ENCODE results near the gene ART5. TPM values are rescaled to one million over a fixed set of nuclear protein-coding genes. Genes with fewer than 3 reads are reported as not detected.
"Not testable (repeated sequence)": the region's sequence is repeated elsewhere in the genome, so short reads cannot be mapped to it uniquely, and the experiment has no call there.

ART5 gene
- total RNA-seq, 2 experiments from 2014 or later, result not detected

DNA sequence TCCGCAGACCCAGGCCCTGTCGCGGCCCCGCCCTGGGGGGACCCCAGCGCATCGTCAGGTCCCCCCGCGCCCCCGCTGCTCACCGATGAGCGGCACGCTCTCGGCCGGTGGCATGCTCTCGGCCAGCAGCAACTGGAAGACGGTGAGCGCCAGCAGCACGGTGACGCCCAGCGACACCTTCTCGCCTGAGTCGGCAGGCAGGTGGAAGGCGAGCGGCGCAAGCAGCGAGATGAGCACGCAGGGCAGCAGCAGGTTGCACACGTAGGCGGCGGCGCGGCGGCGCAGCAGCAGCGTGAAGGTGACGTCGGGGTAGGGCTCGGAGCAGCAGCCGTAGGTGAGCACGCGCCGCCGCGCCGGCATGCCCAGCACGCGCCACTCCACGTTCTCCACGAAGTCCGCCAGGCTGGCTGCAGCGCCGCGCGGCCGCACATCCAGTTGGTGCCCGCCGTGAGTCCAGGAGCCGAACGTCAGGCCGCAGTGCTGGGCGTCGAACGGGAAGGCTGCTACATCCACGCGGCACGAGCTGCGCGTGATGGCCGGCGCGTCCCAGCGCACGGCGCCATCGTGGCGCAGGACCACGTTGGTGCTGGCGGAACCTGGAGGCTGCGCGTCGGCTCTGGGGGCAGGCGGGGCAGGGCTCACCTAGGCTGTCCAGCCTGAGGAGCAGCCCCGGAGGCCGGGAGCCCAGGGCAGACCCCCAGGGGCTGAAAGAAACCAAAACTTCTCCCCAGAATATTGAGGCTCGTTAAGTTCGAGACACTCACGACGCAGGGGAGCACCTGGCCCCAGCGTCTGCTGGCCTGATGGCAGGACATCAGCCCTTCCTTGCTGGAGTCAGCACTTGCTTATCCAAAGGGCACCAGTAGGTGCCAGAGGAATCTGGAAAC lies 25.6 kb upstream of the ART5 start:
- no peaks in the 10 kb centered on the region for H3K9me3 Mint-ChIP-seq
- H3K4me1 Mint-ChIP-seq, result peaks cover 2% of the 10 kb centered on the region
- DNase-seq (no peak), ATAC-seq (ENCODE audit: low read depth) (no peak)
- H3K36me3 Mint-ChIP-seq, result peaks cover 16% of the 10 kb centered on the region
- no peak overlapping the region for H3K4me3 Mint-ChIP-seq
- H3K27me3 Mint-ChIP-seq, result no peaks in the 10 kb centered on the region
- POLR2A ChIA-PET, result no interaction called here
- H3K27ac Mint-ChIP-seq, result no peak overlapping the region

DNA sequence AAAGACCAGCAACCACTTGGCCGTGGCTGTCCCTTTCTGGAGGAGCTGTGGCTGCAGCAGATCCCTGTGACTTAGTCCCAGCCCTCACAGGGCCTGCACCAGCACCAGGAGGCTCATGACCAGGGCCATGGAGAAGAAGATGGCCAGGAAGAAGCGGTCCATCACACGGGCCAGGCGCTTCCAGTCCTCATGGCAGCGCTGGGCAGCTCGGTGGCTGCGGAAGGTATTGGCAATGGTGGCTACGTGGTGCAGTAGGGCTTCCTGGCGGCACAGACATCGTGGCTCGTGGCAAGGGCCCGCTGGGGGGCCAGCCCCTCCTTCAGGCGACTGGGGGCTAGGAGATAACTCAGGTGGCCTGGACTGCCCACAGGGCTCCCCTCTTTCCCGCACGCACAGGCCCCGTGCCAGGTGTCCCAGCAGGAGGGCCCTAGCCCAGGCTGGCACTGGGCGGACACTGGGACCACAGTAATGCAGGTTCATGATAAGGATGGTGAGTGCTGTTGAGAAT lies 24.3 kb upstream of the ART5 start:
- POLR2A ChIA-PET, result no interaction called here
- no peak for ATAC-seq (ENCODE audit: low read depth)
- DNase-seq, result no peak
- peaks cover 2% of the 10 kb centered on the region for H3K4me1 Mint-ChIP-seq
- no peak overlapping the region for H3K4me3 Mint-ChIP-seq
- H3K27ac Mint-ChIP-seq, result peak overlapping the region; percentile 55
- no peaks in the 10 kb centered on the region for H3K9me3 Mint-ChIP-seq
- peaks cover 16% of the 10 kb centered on the region for H3K36me3 Mint-ChIP-seq
- no peaks in the 10 kb centered on the region for H3K27me3 Mint-ChIP-seq

DNA sequence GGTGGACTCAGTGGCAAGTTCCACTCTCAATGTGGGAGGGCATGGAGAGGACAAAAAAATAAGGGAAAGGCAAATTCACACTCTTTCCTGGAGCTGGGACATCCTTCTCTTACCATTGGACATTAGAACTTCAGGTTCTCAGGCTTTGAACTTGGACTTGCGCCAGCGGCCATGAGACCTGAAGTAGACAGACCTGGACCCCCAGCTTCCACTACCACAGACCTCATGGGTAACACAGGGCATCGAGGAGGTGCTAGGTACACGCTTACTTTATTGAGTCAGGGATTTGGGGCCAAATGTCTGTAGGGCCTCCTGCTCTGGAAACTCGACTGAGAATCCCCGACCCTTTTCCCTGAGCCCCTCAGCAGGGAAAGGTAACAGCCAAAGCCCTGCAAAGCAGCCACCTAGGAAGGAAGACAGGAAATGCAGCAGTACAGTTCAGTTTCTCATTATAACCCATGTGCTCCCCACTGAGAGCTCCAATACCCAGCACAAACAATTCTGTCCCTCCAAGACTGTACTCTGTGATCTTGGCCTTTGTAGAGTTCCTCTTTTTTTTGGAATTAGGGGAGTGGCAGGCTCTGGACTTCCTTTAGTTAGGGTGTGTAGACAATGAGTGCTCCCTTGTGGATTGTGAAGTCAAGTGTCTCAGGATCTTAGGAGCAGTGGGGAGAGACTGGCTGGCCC lies 23.7 kb upstream of the ART5 start:
- H3K4me1 Mint-ChIP-seq, result peaks cover 4% of the 10 kb centered on the region
- no peak overlapping the region for H3K4me3 Mint-ChIP-seq
- DNase-seq, result no peak
- no peaks in the 10 kb centered on the region for H3K9me3 Mint-ChIP-seq
- POLR2A ChIA-PET, result no interaction called here
- no peak for ATAC-seq (ENCODE audit: low read depth)
- H3K36me3 Mint-ChIP-seq, result peaks cover 15% of the 10 kb centered on the region
- H3K27me3 Mint-ChIP-seq, result no peaks in the 10 kb centered on the region
- H3K27ac Mint-ChIP-seq, result peak overlapping the region; percentile 55

DNA sequence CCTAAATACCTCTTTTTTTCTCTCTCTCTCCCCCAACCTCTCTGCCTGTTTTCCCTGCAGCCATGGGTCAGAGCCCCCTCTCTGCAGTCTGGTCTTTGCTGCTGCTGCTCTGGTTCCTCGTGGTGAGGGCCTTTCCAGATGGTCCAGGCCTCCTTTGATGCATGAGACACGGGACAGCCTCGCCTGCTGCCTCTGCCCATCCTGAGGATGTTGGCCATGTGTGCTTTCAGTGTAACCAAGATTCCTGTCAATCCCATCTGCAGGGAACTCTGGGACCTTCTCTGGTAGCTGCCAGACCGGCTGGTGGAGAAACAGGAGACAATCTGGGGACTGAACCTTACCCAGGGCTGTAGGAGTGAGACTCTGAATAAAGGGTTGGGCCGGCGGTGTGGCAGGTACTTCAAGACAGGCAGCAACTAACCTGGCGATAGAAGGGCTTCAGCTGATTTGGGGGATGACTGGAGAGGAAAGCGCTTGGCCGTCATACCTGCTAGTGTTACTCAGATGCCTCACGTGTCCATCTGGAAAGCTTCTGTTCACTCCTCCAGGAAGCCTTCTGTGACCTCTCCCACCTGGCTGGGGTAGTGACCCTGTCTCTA lies 22.3 kb upstream of the ART5 start:
- Mint-ChIP-seq H3K27ac (peak overlapping the region; percentile 7), H3K4me3 (no peak overlapping the region), H3K36me3 (peaks cover 12% of the 10 kb centered on the region), H3K27me3 (no peaks in the 10 kb centered on the region), H3K4me1 (peaks cover 4% of the 10 kb centered on the region), H3K9me3 (no peaks in the 10 kb centered on the region)
- no peak for DNase-seq
- no peak for ATAC-seq (ENCODE audit: low read depth)
- POLR2A ChIA-PET, result no interaction called here

DNA sequence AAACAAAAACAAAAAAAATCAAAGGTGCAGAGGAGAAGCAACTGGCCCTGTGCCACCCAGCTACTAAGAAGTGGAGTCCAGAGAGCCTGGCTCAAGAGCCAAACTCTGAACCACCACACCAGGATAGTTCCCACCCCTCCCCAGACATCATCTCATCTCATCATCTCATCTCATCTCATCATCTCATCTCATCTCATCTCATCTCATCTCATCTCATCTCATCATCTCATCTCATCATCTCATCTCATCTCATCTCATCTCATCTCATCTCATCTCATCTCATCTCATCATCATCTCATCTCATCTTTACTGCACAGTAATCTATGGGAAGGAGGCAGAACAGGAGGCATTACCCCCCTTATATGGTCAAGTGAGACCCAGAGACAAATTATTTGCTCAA lies 21.1 kb upstream of the ART5 start:
- DNase-seq (no peak), ATAC-seq (ENCODE audit: low read depth) (no peak)
- POLR2A ChIA-PET, result no interaction called here
- Mint-ChIP-seq H3K27ac (no peak overlapping the region), H3K27me3 (peaks cover 5% of the 10 kb centered on the region), H3K4me3 (no peak overlapping the region), H3K36me3 (peaks cover 8% of the 10 kb centered on the region), H3K4me1 (peaks cover 4% of the 10 kb centered on the region), H3K9me3 (no peaks in the 10 kb centered on the region)

DNA sequence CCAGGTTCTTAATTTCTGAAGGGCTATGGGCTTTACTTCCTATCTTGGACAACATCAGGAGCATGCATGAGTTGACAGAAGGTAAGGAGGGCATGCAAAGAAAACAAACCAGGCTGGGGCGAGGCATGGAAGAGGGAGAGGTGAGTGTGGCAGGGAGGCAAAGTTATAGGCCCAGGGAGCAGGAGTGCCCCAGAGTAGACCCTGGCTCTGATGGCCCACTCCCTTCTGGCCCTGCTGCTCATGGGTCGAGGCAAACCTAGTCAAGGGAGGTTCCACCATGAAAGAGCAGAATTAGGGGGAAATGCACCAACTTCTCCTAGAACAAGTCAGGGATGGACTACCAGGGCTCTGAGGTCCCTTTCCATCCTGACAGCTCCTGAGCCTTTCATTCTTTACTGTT lies 19.2 kb upstream of the ART5 start:
- DNase-seq (no peak), ATAC-seq (ENCODE audit: low read depth) (peak; percentile 26)
- peaks cover 4% of the 10 kb centered on the region for H3K4me1 Mint-ChIP-seq
- no peak overlapping the region for H3K4me3 Mint-ChIP-seq
- no peak overlapping the region for H3K27ac Mint-ChIP-seq
- POLR2A ChIA-PET, result no interaction called here
- H3K27me3 Mint-ChIP-seq, result peaks cover 14% of the 10 kb centered on the region
- no peaks in the 10 kb centered on the region for H3K9me3 Mint-ChIP-seq
- peaks cover 8% of the 10 kb centered on the region for H3K36me3 Mint-ChIP-seq

- Mint-ChIP-seq H3K4me3 (no peak overlapping the region), H3K27me3 (peaks cover 16% of the 10 kb centered on the region), H3K9me3 (no peaks in the 10 kb centered on the region), H3K4me1 (peaks cover 4% of the 10 kb centered on the region), H3K36me3 (peaks cover 6% of the 10 kb centered on the region), H3K27ac (no peak overlapping the region)
- POLR2A ChIA-PET, result no interaction called here
- no peak for ATAC-seq (ENCODE audit: low read depth)
- no peak for DNase-seq
These were observed 18.1 kb upstream of the ART5 start for GRCh38 chr11:3659595-3660515.

- Mint-ChIP-seq H3K4me3 (no peak overlapping the region), H3K4me1 (peaks cover 4% of the 10 kb centered on the region), H3K27ac (no peak overlapping the region), H3K36me3 (peaks cover 2% of the 10 kb centered on the region), H3K9me3 (no peaks in the 10 kb centered on the region), H3K27me3 (peaks cover 16% of the 10 kb centered on the region)
- POLR2A ChIA-PET, result no interaction called here
- DNase-seq (no peak), ATAC-seq (ENCODE audit: low read depth) (no peak)
These were observed 16.5 kb upstream of the ART5 start for GRCh38 chr11:3658252-3658651.

- POLR2A ChIA-PET, result interaction anchor here (1.0 kb wide), 1 partner anchor 140 kb away, joined by 4 read pairs; the partner anchor contains the start of gene NUP98
- H3K9me3 Mint-ChIP-seq; ATAC-seq (ENCODE audit: low read depth); H3K27ac Mint-ChIP-seq; H3K4me3 Mint-ChIP-seq; DNase-seq; H3K4me1 Mint-ChIP-seq; H3K36me3 Mint-ChIP-seq: not testable (repeated sequence)
- peaks cover 16% of the 10 kb centered on the region for H3K27me3 Mint-ChIP-seq
These were observed 15.5 kb upstream of the ART5 start for GRCh38 chr11:3657331-3657730.

DNA sequence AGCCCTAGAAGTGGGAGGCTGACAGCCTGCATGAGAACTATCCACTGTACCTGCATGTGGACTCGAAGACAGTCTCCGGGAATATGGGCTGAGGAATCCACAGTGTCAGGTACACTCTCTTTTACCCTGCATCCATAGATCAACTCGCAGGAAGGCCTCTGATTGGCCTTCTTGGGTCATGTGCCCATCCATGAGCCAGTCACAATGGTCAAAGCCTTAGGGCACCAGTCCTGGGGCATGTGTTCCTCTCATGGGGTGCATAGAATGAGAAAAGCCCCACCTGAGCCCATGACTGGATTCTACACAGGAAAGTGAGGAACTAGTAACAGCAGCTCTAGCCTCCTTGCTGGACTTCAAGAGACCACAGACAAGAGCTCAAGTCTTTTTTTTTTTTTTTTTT lies 13.8 kb upstream of the ART5 start:
- DNase-seq, result no peak
- no peak for ATAC-seq (ENCODE audit: low read depth)
- POLR2A ChIA-PET, result no interaction called here
- Mint-ChIP-seq H3K4me1 (peaks cover under 1% of the 10 kb centered on the region), H3K27me3 (peaks cover 24% of the 10 kb centered on the region), H3K4me3 (no peak overlapping the region), H3K36me3 (no peaks in the 10 kb centered on the region), H3K9me3 (no peaks in the 10 kb centered on the region), H3K27ac (no peak overlapping the region)

DNA sequence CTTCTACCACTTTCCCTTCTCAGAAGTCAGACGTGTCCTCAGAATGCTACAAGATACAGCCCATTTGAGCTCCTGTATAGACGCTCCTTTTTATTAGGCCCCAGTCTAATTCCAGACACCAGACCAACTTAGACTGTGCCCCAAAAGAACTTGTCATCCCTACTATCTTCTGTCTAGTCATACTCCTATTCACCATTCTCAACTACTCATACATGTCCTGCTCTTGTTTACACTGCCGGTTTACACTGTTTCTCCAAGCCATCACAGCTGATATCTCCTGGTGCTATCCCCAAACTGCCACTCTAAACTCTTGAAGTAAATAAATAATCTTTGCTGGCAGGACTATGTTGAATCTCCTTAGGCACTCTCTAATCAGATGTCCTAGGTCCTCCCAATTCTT lies 10.7 kb upstream of the ART5 start:
- H3K27ac Mint-ChIP-seq; H3K4me3 Mint-ChIP-seq; H3K9me3 Mint-ChIP-seq; POLR2A ChIA-PET; H3K36me3 Mint-ChIP-seq; ATAC-seq (ENCODE audit: low read depth); DNase-seq; H3K4me1 Mint-ChIP-seq: not testable (repeated sequence)
- H3K27me3 Mint-ChIP-seq, result peaks cover 30% of the 10 kb centered on the region

- H3K4me3 Mint-ChIP-seq; DNase-seq; H3K4me1 Mint-ChIP-seq; POLR2A ChIA-PET; H3K27ac Mint-ChIP-seq; H3K36me3 Mint-ChIP-seq; H3K9me3 Mint-ChIP-seq; ATAC-seq (ENCODE audit: low read depth): not testable (repeated sequence)
- peaks cover 28% of the 10 kb centered on the region for H3K27me3 Mint-ChIP-seq
These were observed 7.6 kb upstream of the ART5 start for GRCh38 chr11:3649374-3649773.

- DNase-seq; H3K4me1 Mint-ChIP-seq; H3K9me3 Mint-ChIP-seq; POLR2A ChIA-PET; H3K36me3 Mint-ChIP-seq; H3K27ac Mint-ChIP-seq; ATAC-seq (ENCODE audit: low read depth); H3K4me3 Mint-ChIP-seq: not testable (repeated sequence)
- peaks cover 31% of the 10 kb centered on the region for H3K27me3 Mint-ChIP-seq
These were observed 7.1 kb upstream of the ART5 start for GRCh38 chr11:3648843-3649242.

All from activated naive CD8-positive, alpha-beta T cell treated with anti-CD3 and anti-CD28 coated beads, Interleukin-2, amount 10 ng/mL, durations not matched to agents 7 days and 5 days (primary cell).